GM18508 (cell line): ENCODE measurements around the gene FLNC.

Experiments
- ATAC-seq: cut with Tn5 transposase; IDR thresholded peaks from one replicate; pipeline ENCODE4 v1.9.1; 2021; ENCODE audit warnings: moderate number of reproducible peaks; ENCODE audit not compliant: insufficient read depth, unreplicated experiment

FLNC gene

GRCh38 chr7:128906001-128906765, 76.0 kb downstream of the FLNC start:
- no peak for ATAC-seq

GRCh38 chr7:128906766-128907559, 76.8 kb downstream of the FLNC start:
- no peak for ATAC-seq
